Measurements from ENCODE around the gene HCN2.
"Not testable (repeated sequence)": the region's sequence is repeated elsewhere in the genome, so short reads cannot be mapped to it uniquely, and the experiment has no call there.

HCN2 gene

GRCh38 chr19:620166-620862 lies 30.6 kb downstream of the HCN2 start:
- DNase-seq (ENCODE audit: low read depth): no peak

DNA sequence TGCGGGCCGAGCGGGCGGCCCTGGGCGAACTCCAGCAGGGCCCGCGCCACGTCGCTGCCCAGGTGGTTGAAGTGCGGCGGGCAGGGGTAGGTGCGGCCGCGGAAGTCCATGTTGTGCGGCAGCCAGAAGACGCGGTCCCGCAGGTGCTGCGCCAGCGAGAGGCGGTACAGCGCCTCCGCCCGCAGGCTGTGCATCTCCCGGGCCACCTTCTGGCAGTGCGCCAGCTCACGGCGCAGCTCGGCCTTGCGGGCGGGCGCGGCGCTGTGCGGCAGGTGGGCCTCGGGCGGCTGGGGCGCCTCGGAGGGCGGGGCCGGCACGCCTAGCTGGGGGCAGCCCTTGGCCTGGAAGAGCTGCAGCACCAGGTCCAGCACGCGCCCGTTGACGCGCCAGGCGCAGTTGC lies 31.5 kb downstream of the HCN2 start:
- not testable (repeated sequence) for DNase-seq (ENCODE audit: low read depth)

GRCh38 chr19:621819-622218 lies 32.1 kb downstream of the HCN2 start:
- no peak for DNase-seq (ENCODE audit: low read depth)

DNA sequence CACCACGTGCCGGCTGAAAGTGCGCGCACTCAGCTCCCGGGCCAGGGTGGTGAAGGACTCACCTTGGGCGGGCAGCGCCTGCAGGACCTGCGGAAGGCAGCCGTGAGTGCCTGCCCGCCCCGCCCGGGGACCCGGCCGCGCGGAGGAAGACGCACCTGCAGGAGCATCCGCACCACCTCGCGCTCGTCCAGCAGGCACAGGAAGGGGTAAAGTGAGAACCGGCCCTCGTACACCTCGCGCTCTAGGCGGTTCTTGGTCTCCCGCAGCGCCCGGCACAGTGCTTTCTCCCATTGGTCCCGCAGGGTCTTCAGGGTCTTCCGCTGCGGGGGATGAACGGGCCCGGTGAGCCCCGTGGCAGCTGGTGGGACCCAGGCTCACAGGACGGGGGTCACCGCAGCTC lies 33.0 kb downstream of the HCN2 start:
- no peak for DNase-seq (ENCODE audit: low read depth)

DNA sequence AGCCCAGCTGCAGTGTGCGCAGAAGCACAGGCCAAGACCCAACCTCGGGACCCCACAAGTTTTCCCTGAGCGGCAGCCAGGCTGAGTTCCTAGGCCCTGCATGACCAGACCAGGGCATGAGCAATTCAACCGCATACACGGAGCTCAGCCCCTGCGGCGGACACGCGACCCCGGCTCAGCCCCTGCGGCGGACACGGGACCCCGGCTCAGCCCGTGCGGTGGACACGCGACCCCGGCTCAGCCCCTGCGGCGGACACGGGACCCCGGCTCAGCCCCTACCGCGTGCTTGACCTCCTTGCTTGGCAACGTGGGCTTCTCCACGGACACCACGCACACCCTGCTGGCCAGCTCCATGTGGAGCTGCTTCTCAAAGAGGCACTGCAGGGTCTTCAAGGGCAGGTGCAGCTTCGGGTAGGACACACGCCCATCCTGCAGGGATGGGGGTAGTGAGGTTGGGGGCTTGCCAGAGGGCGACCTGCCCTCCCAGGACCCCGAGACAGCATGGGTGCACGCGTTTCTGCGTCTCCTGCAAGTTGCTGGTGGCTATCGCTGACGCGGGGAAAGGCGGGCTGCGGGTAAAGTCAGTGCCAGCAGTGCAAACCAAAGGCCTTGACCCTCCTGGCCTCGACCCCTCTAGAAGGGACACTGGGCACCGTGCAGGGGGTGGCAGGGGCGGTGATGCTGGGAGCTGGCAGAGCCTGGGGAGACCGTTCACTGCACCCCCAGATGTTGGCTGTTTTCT lies 33.7 kb downstream of the HCN2 start:
- no peak for DNase-seq (ENCODE audit: low read depth)

DNA sequence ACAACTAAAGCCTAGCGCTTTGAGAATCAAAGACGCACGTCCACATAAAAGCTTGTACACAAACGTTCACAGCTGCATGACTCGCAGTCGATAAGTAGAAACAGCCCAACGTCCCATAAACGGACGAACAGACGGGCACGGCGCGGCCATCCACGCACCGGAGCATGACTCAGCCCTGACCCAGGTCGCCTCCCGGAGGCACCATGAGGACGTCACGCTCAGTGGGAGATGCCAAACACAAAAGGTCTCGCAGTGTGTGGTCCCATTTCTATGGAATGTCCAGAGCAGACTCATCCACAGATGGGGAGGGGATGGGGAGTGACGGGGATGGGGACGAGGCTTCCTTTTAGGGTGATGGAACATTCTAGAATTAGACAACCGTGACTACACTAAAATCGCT lies 34.3 kb downstream of the HCN2 start:
- DNase-seq (ENCODE audit: low read depth): no peak

- DNase-seq (ENCODE audit: low read depth): no peak
Observed at GRCh38 chr19:624433-625109, 34.9 kb downstream of the HCN2 start.

- DNase-seq (ENCODE audit: low read depth): no peak
Observed at GRCh38 chr19:625257-625656, 35.6 kb downstream of the HCN2 start.

DNA sequence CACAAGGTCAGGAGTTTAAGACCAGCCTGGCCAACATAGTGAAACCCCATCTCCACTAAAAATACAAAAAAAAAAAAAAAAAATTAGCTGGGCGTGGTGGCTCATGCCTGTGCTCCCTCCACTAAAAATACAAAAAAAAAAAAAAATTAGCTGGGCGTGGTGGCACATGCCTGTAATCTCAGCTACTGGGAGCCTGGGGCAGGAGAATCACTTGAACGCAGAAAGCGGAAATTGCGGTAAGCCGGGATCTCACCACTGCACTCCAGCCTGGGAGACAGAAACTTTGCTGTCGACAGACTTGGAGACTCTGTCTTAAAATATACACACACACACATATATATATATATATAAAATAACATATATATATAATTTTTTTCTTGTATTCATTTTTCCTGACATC lies 36.9 kb downstream of the HCN2 start:
- not testable (repeated sequence) for DNase-seq (ENCODE audit: low read depth)

- no peak for DNase-seq (ENCODE audit: low read depth)
Observed at GRCh38 chr19:628168-628567, 38.5 kb downstream of the HCN2 start.

GRCh38 chr19:629515-629914 lies 39.8 kb downstream of the HCN2 start:
- not testable (repeated sequence) for DNase-seq (ENCODE audit: low read depth)

- DNase-seq (ENCODE audit: low read depth): no peak
Observed at GRCh38 chr19:629961-630714, 40.5 kb downstream of the HCN2 start.

DNA sequence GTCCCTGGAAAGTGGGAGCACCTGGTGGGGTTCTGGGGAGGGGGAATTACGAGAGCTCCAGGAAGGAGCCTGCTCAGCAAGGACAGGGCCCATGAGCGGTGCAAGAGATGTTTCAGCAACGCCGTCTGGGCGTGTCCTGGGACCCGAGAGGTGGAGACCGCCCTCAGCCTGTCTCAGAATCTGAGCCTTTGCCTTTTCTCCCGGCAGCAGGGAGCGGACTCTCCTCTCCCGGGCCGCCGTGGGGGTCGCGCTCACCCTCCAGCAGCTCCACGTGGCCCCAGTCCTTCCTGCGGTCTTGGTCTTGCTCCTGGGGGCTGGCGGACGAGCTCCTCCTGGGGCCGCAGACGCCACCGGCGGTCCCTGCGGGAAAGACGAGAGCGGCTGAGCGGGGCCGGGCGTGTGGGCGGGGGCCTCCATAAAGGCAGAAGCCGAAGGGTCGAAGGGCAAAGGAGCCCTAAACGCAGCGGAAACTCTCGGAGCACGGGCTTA lies 42.9 kb downstream of the HCN2 start:
- no peak for DNase-seq (ENCODE audit: low read depth)

DNA sequence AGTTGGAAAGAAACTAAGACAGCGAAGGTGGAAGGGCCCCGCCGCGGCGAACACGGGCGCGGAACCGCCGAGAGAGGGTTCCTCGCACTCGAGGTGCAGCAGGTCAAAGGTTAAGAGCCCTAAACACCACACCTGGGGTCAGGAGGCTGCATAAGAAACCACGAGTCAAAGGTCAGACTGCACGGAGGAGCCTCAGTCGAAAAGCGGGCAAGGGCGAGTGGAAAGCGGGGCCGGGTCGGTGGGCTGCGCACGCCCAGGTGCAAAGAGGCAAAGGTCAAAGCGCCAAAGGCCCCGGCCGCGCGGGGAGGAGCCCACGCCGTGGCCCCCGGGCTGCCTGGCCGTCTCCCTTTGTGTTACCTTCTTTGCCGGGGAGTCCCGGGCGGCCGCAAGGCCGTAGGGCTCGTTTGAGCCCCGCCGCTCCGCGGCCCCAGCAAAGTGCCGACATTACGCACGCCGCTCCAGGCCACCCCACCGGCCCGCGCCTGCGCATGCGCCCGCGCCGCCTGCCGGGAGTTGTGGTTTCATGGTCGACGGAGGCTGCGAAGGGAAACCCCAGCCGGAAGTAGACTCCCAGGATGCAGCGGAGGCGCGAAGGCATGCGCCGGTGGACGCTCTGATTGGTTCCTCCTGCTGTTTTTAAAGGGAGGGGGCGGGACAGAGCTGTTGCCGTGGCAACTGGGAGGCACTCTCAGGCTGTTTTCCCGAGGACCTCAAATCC lies 43.5 kb downstream of the HCN2 start, which contains the start of gene POLRMT:
Gene POLRMT (minus strand): TSS at position 470 of the 718 bp plus-strand sequence. CDS start 25 bp downstream, at position 445.
- peak; percentile 96 for DNase-seq (ENCODE audit: low read depth)

DNA sequence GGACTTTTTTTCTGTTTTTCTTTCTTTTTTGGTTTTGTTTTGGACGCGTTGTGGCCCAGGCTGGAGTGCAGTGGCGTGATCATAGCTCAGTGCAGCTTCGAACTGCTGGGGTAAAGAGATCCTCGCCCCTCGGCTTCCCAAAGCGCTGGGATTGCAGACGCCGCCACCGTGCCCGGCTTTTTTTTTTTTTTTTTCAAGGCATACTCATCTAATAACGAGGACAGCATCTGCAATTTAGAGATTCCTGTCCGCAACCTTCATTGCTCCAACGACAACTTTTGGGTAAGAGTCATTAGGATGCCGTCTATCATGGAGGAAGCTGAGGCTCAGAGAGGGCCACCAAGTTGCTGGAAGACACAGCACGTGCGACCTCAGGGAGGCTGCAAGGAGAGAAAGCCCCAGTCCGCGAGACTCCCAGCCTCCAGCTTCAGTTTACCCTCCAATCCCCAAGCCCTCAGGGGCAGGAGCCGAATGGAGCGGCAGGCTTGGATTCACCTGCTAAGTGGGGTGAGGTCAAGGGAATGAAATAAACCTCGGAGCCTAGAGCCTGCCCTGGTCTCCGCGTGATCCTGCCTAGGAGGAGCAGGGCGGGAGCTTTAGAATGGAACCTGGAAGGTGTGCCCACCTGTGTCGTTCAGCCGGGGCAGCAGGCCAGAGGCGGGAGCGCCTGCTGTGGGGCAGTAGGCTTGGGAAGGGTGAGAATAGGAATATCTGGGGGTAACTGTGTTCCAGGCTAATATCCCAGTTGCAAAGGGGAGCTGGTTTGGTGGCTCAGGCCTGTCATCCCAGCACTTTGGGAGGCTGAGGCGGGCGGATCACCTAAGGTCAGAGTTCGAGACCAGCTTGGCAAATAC lies 44.3 kb downstream of the HCN2 start:
- DNase-seq (ENCODE audit: low read depth): no peak

DNA sequence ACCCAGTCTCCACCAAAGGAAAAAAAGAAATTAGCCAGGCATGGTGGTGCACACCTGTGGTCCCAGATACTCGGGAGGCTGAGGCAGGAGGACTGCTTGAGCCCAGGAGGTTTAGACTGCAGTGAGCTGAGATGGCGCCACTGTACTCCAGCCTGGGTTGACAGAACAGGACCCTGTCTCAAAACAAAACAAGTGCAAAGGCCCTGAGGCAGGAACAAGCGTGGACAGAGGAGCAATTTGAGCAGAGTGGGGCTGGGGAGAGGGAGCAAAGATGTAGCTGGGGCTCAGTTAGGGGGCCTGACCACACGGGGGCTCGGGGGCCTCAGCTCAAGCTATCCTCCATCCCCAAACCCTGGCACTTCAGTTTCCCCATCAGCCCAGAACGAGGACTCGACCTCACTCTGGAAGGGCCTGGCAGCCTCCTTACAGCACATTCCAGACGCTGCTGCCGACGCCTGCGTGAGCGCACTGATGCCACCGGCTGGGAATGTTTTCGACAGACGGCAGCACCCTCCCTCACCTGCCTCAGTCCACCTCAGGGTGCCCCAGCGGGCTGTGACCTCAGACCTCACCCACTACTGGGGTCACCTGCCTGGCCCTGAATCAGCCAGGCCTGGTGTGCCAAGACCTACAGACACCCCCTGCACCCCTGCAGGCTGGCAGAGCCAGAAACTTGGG lies 45.4 kb downstream of the HCN2 start:
- DNase-seq (ENCODE audit: low read depth): no peak

GRCh38 chr19:638906-639252 lies 49.2 kb downstream of the HCN2 start:
- DNase-seq (ENCODE audit: low read depth): no peak

DNA sequence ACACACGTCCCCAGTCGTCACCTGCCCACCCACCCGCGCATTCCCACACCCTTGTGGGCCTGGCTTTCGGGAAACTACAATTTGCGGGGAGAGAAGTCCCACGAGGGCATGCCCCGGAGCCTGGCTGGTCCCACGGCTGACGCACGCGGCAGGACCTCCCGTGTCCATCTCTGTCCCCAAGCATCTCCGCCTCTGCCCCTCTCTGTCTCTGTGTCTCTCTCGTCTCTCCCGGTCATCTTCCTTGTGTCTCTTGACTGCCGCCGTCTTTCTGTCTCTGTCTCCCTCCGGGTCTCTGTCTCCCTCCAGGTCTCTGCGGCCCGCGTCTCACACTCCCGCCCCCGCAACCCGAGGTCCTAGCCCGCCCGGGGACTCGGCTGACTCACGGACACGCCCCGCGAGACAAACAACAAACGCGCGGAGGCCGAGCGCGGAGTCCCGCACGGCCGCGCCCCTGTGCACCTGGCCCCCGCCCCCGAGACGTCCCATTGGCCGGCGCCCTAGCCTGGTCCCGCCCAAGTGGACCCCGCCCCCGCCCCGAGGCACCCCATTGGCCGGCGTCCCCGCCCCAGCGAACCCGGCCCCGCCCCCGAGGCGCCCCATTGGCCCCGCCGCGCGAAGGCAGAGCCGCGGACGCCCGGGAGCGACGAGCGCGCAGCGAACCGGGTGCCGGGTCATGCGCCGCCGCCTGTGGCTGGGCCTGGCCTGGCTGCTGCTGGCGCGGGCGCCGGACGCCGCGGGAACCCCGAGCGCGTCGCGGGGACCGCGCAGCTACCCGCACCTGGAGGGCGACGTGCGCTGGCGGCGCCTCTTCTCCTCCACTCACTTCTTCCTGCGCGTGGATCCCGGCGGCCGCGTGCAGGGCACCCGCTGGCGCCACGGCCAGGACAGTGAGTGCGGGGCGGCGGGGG lies 49.8 kb downstream of the HCN2 start, which contains the start of gene FGF22:
Gene FGF22 (plus strand): TSS at position 627 of the 908 bp plus-strand sequence. CDS start 47 bp downstream, at position 674.
- peak; percentile 61 for DNase-seq (ENCODE audit: low read depth)

DNA sequence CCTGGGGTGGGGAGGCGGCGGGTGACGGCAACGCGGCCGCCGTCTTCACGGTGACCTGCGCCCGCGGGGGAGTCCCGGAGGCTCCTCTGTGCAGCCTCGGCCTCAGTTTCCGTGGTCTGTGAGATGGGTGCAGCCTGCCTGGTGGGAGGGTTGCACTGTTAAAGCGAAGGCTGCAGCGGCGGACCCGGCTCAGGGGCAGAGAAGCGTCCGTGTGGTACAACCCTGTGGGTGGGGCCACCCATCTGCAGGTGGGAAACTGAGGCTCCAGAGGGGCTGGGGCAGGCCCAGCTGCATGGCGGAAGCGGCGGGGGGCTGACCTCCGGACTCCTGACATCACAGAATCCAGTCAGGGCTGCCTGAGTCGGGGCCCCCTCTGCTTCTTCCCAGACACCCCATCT lies 50.5 kb downstream of the HCN2 start:
- no peak for DNase-seq (ENCODE audit: low read depth)
